CD4-positive, alpha-beta T cell treated with Interleukin-2 at 100 ng/mL for 4 hours (primary cell): ENCODE data around the gene KIAA0753.

Experiments used
- DNase-seq: peaks from one replicate; pipeline ENCODE4 v3.0.0-alpha.2; 2020; ENCODE audit warnings: low spot score

The KIAA0753 gene

DNA sequence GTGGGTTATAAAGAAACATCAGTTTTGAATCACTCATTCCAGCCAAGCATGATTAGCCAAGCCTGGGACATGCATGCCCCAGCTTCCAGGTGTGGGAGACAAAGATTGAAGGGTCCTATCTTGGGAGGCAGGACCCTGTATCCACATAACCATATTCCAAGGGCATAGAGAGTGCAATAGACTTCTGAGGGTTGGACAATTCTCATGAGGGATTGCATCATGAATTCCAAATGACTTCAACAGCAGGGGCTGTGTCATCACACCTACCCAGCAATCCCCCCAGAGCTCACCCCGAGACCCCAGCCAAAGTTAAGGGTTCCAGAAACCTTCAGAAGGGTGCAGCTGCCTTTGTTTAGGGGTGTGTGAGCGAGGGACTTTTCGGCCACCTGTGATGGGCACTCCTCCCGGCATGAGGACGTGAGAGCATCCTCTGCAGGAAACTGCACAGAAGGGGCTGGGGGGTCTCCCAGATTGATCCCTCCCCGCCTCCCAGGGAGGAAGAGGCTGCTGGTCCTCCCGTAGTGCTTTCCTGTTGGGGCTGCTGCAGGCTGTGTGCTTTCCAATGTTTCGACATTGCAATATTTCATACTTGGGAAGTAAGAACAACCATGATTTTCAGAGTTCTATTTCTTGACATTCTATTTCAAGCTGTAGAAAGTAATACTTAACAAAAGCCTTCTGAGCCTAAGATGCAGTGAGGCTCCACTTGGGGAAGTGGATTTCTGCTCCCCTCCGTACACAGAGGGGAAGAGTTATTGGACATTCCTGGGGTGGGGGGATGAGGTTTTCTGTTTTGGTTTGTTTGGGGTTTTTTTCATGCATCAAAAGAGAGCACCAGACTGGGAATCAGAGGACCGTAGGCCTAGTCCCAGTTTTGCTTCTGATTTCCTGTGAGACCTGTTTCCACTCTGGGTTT lies 70.9 kb downstream of the KIAA0753 start:
- DNase-seq: no peak

DNA sequence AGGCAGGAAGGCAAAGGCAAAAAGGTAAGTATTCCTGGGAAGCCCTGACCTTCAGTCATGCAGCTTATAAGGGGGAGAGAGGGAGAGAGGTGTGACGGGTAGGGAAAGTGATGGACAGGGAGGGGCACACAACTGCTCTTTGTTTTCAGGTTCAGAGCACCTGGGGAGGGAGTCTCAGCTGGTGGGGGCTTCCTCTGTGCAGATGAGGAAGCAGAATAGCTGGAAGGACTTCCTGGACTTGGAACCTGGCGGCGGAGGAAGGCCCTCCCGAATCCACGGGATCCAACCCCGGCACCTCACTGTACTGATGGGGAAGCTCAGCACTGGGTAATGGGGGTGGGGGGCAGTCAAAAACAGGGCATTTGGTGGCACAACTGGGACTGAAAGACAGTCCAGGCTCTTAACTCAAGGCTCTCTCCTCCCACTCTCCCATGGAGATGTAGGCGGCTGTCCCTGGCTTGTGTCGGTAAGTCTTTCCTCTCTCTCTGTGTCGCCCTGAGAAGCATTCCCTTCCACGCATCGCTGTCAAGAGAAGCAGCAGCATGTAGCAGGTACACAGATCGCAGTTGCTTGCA lies 72.2 kb downstream of the KIAA0753 start:
- DNase-seq: no peak

DNA sequence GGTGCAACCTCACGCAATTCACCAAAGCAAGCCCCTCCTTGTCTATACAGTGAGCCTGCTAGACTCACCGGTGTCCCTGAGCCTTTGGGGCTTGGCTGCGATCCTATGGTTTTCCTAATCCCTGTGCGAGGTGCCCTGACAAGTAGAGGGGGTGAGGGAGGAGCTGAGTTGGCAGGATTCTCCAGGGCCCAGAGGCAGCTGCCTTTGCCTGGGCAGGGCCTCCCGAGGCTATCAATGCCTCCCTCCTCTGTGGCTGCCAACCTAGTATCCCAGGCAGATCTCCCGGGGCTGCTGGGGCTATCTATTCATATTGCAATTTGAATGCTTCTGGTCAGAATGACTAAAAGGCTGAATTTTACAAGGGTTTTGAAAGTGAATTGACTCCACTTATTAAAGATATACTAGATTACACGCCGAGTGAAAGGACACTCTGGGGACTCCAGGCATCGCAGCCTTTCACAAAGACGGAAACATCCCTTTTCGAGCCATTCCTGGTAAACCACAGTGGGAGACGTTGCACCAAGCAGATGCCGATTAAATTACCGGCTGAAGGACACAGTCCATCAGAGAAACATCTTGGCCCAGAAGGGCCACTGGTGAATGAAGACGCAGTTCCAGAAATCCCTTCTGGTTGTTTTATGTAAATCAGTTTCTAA lies 72.9 kb downstream of the KIAA0753 start:
- no peak for DNase-seq

DNA sequence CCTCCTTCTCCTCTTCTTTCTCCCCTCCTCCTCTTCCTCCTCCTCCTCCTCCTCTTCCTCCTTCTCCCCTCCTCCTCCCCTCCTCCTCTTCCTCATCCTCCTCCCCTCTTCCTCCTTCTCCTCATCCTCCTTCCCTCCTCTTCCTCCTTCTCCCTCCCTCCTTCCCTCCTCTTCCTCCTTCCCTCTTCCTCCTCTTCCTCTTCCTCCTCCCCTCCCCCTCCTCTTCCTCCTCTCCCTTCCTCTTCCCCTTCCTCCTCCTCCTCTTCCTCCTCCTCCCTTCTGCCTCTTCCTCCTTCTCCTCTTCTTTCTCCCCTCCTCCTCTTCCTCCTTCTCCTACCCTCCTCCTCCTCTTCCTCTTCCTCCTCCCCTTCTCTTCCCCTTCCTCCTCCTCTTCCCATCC lies 79.1 kb downstream of the KIAA0753 start:
- no peak for DNase-seq

DNA sequence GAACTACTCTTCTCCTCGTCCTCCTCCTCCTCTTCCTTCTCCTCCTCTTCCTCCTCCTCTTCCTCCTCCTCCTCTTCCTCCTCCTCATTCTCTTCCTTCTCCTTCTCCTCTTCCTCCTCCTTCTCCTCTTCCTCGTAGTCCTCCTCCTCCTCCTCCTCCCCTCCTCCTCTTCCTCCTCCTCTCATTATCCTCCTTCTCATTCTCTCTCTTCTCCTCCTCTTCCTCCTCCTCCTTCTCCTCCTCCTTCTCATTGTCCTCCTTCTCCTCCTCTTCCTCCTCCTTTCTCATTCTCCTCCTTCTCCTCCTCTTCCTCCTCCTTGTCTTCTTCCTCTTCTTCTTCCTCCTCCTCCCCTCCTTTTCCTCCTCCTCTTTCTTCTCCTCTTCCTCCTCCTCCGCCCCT lies 80.0 kb downstream of the KIAA0753 start:
- DNase-seq: no peak

DNA sequence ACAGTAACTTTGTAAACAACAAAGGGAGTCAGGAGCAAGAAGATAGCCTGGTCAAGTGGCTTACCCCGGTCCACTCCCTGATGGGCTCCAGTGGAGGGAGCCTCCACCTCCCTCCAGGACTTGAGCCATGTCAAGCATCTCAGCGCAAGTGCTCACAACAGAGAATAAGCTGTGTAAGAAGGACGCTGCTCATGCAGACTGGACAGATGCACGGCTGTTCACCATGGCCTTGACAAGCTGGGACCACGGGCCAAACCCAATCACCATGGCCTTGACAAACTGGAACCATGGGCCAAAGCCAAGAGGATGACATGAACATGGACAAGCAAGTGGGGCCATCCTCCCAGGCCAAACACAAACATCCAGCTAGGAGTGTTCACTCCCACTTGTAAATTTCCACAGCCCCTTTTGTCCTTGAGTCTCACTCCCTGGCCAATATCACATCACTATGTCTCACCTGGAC lies 80.7 kb downstream of the KIAA0753 start:
- no peak for DNase-seq

DNA sequence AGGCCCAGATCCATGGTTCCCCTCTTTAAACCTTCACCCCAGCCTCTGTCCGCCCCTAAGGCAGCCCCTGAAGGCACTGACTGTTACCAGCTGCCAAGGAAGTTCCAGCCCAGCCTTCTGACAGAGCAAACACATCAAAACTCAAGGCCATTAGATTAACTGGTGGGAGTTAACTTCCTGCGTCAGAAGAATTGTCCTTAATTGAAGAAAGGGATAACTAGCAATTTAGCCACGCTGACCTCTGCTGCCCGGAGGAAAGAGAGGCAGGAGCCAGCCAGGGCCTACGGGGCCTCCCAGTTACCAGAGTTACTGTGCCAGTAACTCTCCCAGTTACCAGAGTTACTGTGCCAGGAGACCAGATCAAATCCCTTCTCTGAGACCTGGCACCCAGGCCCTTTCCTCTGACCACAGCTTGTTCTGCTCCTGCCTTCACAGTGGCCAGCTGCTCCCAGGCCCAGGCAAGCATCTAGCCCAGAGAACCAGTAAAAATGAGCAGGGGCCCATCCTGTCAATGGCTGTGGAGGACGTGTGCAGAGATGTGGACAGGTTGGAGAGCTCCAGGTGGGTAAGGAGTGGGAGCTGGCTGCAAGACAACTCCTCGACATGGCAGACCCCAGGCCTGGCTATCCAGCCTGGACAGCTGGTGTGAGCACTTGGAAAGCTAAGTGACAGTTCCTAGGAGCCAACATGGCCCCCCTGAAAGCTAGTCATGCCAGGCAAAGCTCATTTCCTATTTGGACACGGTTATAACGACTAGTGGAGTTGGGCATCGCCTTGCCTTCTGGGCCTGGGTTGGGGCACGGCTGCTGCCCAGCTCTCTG lies 81.4 kb downstream of the KIAA0753 start:
- no peak for DNase-seq

DNA sequence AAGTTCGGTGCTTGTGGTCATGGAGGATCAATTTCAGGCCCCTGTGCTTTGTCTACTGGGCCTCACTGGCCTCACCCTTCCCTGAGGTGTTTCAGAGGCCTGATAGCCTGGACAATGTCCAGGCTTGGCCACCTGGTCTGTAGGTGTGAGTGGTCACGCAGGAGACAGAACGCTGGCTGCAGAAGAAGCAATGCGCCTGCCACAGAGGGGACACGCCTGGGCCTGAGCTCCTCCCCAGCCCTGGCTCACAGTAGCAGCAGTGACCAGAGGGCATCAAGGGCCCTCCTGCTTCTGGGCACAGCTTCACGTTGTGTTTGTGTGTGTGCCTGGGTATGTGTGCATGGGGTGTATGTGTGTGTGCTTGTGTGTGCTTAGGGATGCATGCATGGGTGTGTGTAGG lies 82.2 kb downstream of the KIAA0753 start:
- no peak for DNase-seq

DNA sequence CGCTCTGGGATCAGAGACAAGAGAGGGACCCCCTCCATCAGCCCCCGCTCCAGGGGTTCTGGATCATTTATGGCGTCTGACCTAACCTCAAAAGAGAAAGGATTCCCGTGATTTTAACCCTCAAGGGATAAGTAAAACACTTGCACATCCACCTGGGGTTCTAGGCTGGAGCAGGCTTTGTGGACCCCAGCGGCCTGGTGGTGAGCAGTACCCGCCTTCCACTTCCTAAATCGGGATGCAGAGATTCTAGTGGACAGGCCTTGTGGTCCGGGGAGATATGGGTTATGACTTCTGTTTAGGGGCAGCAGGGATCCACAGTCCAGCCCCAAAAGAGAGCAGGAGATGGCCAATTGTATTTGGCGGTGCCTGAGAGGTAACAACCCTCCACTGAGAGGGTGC lies 83.5 kb downstream of the KIAA0753 start:
- no peak for DNase-seq

DNA sequence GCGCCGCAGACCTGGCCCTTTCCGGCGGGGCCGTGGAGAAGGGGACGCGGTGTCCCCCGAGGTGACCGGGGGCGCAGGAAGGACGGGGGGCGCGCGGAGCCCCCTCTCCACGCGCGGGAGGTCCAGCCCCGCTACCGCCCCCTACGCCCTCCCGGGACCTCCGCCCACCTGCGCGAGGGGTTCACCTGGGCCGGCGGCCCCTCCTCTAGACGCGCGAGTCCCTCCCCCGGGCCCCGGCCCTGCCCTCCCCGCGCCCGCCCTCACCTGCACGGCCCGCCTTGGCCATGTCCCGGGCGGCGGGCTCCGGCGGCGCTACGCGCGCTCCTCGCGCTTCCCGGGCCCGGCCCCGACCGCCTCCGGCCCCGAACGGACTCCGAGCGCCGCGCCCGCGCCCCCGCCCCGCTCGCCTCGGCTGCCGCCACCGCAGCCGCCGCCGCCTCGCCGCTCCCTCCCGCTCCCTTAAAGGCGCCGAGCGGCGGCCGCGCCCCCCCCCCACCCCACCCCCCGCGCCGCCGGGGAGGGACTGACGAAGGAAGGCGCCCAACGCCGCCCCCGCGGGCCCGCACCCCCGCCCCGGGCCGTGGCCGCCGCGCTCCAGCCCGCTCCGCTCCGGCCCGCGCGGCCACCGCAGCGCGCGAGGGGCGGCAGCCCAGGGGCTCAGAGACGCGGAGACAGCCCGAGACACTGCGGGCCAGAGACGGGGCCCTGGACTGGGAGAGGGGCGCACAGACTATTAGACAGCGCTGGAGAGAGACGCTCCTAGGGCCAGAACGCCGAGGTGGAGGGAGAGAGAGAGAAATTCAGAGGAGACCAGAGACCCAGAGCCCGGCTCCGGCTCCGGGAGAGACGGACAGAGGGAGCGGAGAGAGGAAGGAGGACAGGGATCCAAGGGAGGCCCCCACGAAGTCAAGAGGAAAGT lies 84.1 kb downstream of the KIAA0753 start, which contains the start of gene PITPNM3:
PITPNM3 (minus strand) TSS at position 435 of the 919 bp plus-strand sequence; CDS start at position 286, 149 bp downstream.
- no peak for DNase-seq

DNA sequence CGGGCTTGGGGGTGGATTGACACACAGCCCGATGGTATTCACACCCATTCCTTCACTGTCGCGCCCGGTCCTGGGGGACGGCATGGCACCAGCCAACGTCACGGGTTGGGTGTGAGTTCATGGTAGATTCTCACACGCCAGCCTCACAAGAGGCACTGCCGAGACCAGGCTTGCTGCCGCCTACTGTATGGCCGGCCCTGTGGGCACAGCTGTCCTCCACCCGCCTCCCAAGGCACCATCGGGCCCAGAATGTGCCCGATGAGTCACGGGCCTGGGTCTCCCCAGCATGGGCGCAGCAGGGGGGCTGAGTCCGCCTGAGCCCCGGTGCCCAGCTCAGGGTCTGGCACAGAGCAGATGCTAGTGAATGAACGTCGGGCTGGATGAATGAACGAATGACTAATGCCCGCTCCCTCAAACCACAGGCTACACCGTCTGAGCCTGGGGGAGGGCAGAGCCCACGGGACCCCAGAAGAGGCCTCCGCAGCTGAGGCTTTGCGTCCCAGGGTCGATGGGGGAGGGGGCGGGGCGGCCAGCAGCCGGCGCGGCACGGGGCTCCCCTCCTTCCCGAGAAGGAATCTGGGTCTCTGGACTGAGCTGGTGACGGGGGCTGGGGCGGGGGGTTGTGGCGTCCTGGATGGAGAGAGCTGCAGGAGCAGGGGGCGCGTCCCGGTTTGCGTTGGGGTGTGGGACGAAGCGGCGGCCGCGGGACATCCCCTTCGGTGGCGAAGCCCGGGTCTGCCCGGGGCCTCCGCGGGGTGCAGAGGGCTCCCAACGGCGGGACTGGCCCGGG lies 85.0 kb downstream of the KIAA0753 start:
- DNase-seq: no peak

DNA sequence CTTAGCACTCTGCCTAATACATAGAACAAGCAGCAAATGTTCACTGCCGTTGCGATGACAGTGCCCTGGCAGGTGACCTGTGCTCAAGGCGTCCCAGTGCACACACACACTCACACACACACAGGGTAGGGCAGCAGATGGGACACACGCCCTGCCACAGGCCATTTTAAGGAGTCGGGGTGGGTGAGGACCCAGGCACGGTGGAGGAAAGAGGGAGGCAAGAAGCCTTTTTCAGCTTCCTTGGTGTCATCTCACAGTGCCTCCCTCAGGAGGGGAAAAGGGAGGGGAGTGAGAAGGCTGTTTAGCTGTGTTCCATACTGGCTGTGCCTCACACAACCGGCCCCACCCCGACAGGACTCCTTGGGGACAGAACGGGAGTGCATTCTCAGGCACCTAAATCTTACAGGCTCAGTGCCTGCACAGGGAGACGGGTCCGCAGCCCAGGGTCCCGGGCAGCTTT lies 85.6 kb downstream of the KIAA0753 start:
- no peak for DNase-seq

DNA sequence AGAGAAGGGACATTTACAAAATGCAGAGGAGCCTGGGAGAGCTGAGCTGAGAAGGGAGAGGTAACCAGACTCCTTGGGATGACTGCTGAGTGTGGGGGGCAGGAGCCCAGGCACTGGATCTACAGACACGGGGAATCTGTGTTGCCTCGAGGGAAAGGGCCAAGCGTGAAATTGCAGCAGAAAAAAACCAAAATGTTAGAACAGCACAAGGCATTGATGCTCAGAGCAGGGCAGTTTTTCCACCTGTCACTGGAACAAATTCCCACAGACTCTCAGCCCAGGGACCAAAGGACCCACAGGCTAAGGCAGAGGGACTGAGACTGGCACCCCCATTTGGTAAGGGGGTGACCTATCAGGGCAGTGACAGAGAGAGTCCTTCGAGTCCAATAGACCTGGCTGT lies 86.2 kb downstream of the KIAA0753 start:
- no peak for DNase-seq

DNA sequence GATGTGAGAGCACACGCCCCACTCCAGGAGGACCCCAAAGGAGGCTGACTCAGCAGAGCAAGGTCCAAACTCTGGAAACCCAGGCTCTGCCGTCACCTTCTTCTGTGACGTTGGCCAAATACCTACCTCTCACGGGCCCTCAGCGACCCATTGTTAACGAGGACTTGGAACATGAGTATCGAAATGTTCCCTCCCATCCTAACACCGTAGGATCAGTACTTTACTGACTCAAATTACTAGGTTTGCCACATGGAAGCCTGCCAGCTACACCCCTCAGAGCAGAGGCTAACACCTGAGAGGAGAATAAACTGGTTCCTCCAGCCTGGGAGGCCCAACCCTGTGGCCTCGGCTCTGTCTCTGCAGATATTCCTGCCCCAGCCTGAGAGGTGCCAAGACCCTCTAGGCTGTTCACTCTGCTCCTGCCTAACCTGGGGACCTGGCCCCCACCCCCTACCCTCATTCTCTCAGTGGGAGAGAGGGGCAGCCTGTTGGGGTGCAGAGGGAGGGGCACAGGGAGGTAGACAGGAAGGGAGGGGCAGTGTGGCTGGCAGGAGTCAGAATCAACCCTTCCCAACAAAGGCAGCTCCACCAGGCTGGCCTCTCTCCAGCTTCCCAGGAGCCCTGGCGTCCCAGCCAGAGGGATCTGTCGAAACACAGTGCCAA lies 88.5 kb downstream of the KIAA0753 start:
- no peak for DNase-seq

DNA sequence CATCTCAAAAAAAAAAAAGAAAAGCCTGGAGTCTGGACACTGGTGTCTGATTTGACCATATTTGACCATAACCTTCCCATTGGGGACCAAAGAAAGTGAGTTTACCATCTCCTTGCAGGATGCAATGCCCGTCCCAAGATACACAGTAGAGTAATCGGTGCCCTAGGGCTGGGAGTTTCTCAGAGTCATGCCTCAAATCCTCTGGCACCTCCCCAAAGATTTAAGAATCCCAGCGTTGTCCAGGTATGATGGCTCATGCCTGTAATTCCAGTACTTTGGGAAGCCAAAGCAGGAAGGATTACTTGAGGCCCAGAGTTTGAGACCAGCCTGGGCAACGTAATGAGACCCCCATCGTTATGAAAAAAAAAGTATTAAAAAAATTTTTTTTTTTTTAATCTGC lies 89.2 kb downstream of the KIAA0753 start:
- no peak for DNase-seq

DNA sequence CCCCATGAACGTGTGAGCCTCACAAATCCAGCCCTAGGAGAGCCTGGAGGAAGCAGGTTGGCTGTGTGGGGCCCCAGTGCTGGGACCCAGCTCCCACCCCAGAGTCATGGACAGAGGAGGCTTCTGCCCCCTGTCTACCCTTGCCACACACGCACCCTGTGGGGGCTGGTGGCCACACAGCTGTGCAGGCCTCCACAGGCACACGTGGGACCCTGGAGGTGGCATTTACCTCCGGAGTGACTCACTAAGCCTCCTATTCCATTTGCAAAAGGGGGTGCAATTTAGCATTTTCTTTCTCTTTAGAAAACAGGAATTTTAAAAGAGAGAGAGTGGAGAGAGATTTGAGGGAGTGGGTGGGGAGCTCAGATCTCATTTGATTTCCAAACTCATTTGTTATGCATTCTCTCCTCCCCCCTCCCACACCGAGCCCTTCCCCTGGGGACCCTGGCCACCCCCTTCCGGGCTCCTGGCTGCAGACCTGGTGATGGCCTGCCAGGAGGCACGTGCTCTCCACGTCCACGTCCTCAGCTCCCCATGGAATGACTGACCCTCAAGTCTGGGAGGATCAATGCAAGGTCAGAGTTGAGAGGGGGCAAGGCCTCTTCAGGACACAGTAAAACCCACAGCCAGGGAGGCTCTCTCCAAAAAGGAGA lies 91.0 kb downstream of the KIAA0753 start:
- no peak for DNase-seq

DNA sequence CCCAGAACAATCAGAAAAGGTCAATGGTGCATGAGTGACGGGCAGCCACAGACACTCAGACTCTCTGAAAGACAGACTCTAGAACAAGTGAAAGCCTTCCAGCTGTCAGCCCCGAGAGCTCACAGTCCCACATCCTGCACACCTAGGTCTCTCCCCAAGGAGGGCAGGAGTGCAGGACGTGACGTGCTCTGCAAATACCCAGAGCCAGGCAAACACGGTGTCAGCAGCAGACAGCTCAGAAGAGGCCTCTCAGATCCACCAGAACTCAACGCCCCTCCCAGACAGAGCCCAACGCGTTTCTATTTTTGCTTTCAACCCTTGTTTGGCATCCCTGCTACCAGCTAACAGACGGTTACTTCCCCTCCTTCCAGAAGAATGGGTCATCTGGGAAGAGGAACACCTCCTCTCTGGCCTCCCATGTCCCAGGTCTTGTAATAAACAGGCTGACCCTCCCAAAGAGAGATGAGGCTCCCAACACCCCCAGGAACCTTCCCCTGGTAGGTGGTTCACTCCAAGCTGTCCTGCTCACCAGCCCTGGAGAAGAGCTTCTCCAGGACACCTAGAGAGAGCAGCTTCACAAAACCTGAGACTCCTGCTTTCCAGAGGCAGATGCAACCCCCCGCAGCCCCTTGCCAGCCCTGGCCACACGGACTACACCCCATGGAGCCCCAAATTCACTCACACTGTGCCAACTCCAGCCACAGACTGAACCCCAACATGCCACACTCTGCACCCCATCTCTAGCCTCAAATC lies 91.8 kb downstream of the KIAA0753 start:
- no peak for DNase-seq

DNA sequence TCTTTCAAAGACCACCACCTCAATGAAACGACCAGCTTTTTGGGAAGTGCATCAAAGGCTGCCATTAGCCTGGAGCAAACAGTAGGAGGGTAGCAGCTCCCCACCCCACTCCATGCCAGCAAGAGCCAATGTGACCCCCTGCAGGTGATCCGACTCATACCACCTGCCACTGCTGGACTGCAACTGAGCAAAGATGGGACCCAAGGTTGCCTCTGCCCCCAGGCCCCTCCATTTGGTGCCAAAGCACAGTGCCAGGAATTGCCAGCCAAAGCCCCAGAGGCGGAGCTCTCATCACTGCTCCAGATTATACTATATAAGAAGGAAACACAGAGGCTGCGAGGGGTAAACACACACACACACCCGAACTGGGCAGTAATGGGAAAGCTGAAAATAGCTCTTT lies 92.5 kb downstream of the KIAA0753 start:
- no peak for DNase-seq
